Measurements from ENCODE around the gene SH3GL3. TPM values are rescaled to one million over a fixed set of nuclear protein-coding genes. Genes with fewer than 3 reads are reported as not detected.

The SH3GL3 gene
- total and polyA plus RNA-seq, 2 of the 8 experiments (the other 6 are each of a cell fraction or from before 2014, with no cell fraction given) = 14.1 to 19.1 TPM

DNA sequence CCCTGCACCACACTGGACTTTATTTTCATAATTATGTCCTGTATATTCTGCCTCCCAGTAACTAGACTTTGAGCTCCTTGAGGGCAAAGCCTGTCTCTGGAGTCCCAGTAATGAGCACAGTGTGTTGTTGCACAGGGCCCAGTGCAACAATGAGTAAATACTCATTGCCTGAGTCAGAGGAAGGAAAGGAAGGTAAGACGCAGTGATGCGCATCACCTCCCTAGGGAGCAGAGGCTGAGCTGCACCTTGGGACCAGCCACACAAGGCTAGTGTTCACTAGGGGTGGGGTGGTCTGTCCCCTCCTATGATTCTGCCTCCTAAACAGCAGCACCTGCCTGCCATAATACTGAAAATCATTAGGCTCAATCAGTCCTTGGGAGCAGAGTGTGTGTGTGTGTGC lies 120.2 kb downstream of the SH3GL3 start:
- H3K23ac ChIP-seq (ENCODE audit: insufficient read length) = no peak overlapping the region
- no peak overlapping the region for H2BK15ac ChIP-seq (ENCODE audit: low read length)
- no peak overlapping the region for H2BK120ac ChIP-seq (replicated peaks; ENCODE audit: low read depth, low read length)
- no peak overlapping the region for H3K27ac ChIP-seq (ENCODE audit: low read depth, low read length)
- no peaks in the 10 kb centered on the region for H3K79me2 ChIP-seq (ENCODE audit: control insufficient read depth in 1 of 2, insufficient read depth in 2 of 2, low read length in 2 of 2)
- no peak overlapping the region for H3K56ac ChIP-seq (replicated peaks; ENCODE audit: insufficient read length, low read depth, low read length)
- no peak overlapping the region for H2BK20ac ChIP-seq (ENCODE audit: low read length)
- no peak overlapping the region for H2AFZ ChIP-seq (ENCODE audit: low read length)
- no peak overlapping the region for H2BK12ac ChIP-seq (ENCODE audit: low read depth, low read length)
- no peak overlapping the region for H2AK5ac ChIP-seq (ENCODE audit: low read depth, low read length)
- H4K20me1 ChIP-seq (replicated peaks in 1 of 2; ENCODE audit: control insufficient read depth in 1 of 2, insufficient read depth in 2 of 2, low read length in 2 of 2) = peaks cover 0 to 3% of the 10 kb centered on the region in 2 experiments
- H3K4ac ChIP-seq (replicated peaks; ENCODE audit: insufficient read length, low read depth, low read length) = no peak overlapping the region
- no peak overlapping the region for H3K14ac ChIP-seq (ENCODE audit: insufficient read length)
- H4K8ac ChIP-seq (ENCODE audit: extremely low read depth, insufficient read depth, low read length) = no peak overlapping the region
- POLR2A ChIA-PET (ENCODE audit: partially characterized antibody) = no interaction called here
- no peaks in the 10 kb centered on the region for H3K79me1 ChIP-seq (ENCODE audit: low read depth, low read length)
- no peaks in the 10 kb centered on the region for H3K23me2 ChIP-seq (ENCODE audit: low read depth, low read length)
- no peak overlapping the region; a peak in 1 of 7 replicates for H3K9ac ChIP-seq (replicated peaks in 1 of 4; ENCODE audit: extremely low read depth in 1 of 4, low read depth in 3 of 4, low read length in 3 of 4)
- H3K9me3 ChIP-seq (ENCODE audit: insufficient read depth in 2 of 2, low read depth in 1 of 2, low read length in 1 of 2) = no peaks in the 10 kb centered on the region
- no peaks in the 10 kb centered on the region for H3K4me1 ChIP-seq (replicated peaks in 1 of 4; ENCODE audit: control insufficient read depth in 3 of 4, insufficient read depth in 4 of 4, low read length in 3 of 4)
- no peak overlapping the region for H3K18ac ChIP-seq (ENCODE audit: extremely low read depth, low read length)
- H3K36me3 ChIP-seq (ENCODE audit: control insufficient read depth in 2 of 4, insufficient read depth in 4 of 4, low read length in 3 of 4) = no peaks in the 10 kb centered on the region
- no peak overlapping the region for H2BK5ac ChIP-seq (ENCODE audit: low read depth, low read length)
- no peak overlapping the region for H4K91ac ChIP-seq (replicated peaks; ENCODE audit: insufficient read length, low read length)
- H4K5ac ChIP-seq (ENCODE audit: insufficient read length, low read depth, low read length) = no peak overlapping the region
- WGBS, 2 experiments (ENCODE audit: extremely low coverage in 1 of 2, insufficient coverage in 1 of 2, insufficient read length in 1 of 2, insufficient replicate concordance in 2 of 2, low coverage in 1 of 2, low lambda C conversion rate in 2 of 2, missing lambda C conversion rate in 1 of 2) = 92% methylated on average over 2 of the region's 2 CpGs; no CpG with 5 or more reads in 1 of the 2 experiments
- CTCF ChIA-PET (ENCODE audit: partially characterized antibody) = interaction anchor here (0.5 to 15.4 kb wide), 14 partner anchors 10 to 1713 kb away, joined by 3 to 245 read pairs (median 4); partner anchors contain the start of gene SH3GL3
- DNase-seq (ENCODE audit: low read depth in 1 of 2, low spot score in 2 of 2) = no peak
- FAIRE-seq = no peak
- no peaks in the 10 kb centered on the region for H3K27me3 ChIP-seq (replicated peaks in 1 of 4; ENCODE audit: control insufficient read depth in 3 of 4, extremely low read depth in 1 of 4, insufficient read depth in 3 of 4, low read length in 3 of 4)
- H3K4me2 ChIP-seq (ENCODE audit: insufficient read depth in 1 of 2, low read depth in 2 of 2, low read length in 2 of 2) = no peak overlapping the region
- H3K4me3 ChIP-seq (ENCODE audit: extremely low read depth in 1 of 4, insufficient read depth in 2 of 4, low read depth in 3 of 4, low read length in 4 of 4) = no peak overlapping the region
- no peak for TF ChIP-seq RXRA (IDR thresholded peaks at IDR 0.05; ENCODE audit: insufficient read depth, low read depth, low read length)
- TF ChIP-seq HDAC6 (IDR thresholded peaks at IDR 0.05; ENCODE audit: low read depth, low read length) = no peak
- no peak for TF ChIP-seq POU5F1 (IDR thresholded peaks at IDR 0.05; ENCODE audit: low read depth, low read length)
- no peak for TF ChIP-seq BRCA1 (IDR thresholded peaks at IDR 0.05; ENCODE audit: low read depth, low read length)
- TF ChIP-seq CREB1 (IDR thresholded peaks at IDR 0.05) = no peak
- no peak for TF ChIP-seq RAD21 (IDR thresholded peaks at IDR 0.05 in 1 of 2, conservative IDR thresholded peaks at IDR 0.05 in 1 of 2; ENCODE audit: low read depth in 2 of 2, low read length in 2 of 2)
- TF ChIP-seq NANOG (IDR thresholded peaks at IDR 0.05; ENCODE audit: insufficient read depth, low read depth, low read length, poor library complexity, severe bottlenecking) = no peak
- no peak for TF ChIP-seq ASH2L (IDR thresholded peaks at IDR 0.05; ENCODE audit: low read length)
- TF ChIP-seq SP1 (IDR thresholded peaks at IDR 0.05; ENCODE audit: low read depth, low read length) = no peak
- no peak for TF ChIP-seq CTBP2 (IDR thresholded peaks at IDR 0.05; ENCODE audit: borderline replicate concordance, insufficient read depth, insufficient read length, low read length)
- TF ChIP-seq, protein P1, sequence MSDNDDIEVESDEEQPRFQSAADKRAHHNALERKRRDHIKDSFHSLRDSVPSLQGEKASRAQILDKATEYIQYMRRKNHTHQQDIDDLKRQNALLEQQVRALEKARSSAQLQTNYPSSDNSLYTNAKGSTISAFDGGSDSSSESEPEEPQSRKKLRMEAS (IDR thresholded peaks at IDR 0.05) = no peak
- TF ChIP-seq SAP30 (IDR thresholded peaks at IDR 0.05; ENCODE audit: insufficient read depth, insufficient replicate concordance, low read length) = no peak
- no peak for TF ChIP-seq KDM1A (IDR thresholded peaks at IDR 0.05; ENCODE audit: borderline replicate concordance, low read length)

Data from H1 (cell line).